ENCODE measurements around the gene MRM2.
"Not testable (repeated sequence)": the region's sequence is repeated elsewhere in the genome, so short reads cannot be mapped to it uniquely, and the experiment has no call there.

Gene MRM2

GRCh38 chr7:2241580-2242540, at the start of gene MRM2, which contains the start of gene NUDT1:
TSS of gene MRM2 (minus strand) at chr7:2242205. CDS start at chr7:2242169, 36 bp downstream.
TSS of gene NUDT1 (plus strand) at chr7:2242226. CDS start at chr7:2244575, 2,349 bp downstream.
- DNase-seq, result peak; percentile 70

- no peak for DNase-seq
Observed at GRCh38 chr7:2290877-2291276, 48.9 kb upstream of the MRM2 start.

GRCh38 chr7:2289621-2290020, 47.6 kb upstream of the MRM2 start:
- no peak for DNase-seq

- DNase-seq, result no peak
Observed at GRCh38 chr7:2289111-2289586, 47.1 kb upstream of the MRM2 start.

- no peak for DNase-seq
Observed at GRCh38 chr7:2288503-2288902, 46.5 kb upstream of the MRM2 start.

- DNase-seq, result no peak
Observed at GRCh38 chr7:2287745-2288144, 45.7 kb upstream of the MRM2 start.

GRCh38 chr7:2283074-2283473, 41.1 kb upstream of the MRM2 start:
- DNase-seq, result no peak

- DNase-seq, result no peak
Observed at GRCh38 chr7:2282185-2282751, 40.3 kb upstream of the MRM2 start.

GRCh38 chr7:2281541-2281940, 39.5 kb upstream of the MRM2 start:
- DNase-seq, result no peak

GRCh38 chr7:2280424-2280823, 38.4 kb upstream of the MRM2 start:
- no peak for DNase-seq

GRCh38 chr7:2279896-2280295, 37.9 kb upstream of the MRM2 start:
- DNase-seq, result no peak

- DNase-seq, result no peak
Observed at GRCh38 chr7:2278026-2278425, 36.0 kb upstream of the MRM2 start.

GRCh38 chr7:2276107-2276506, 34.1 kb upstream of the MRM2 start:
- DNase-seq, result no peak

- no peak for DNase-seq
Observed at GRCh38 chr7:2275101-2275500, 33.1 kb upstream of the MRM2 start.

- no peak for DNase-seq
Observed at GRCh38 chr7:2274666-2275065, 32.7 kb upstream of the MRM2 start.

GRCh38 chr7:2273866-2274265, 31.9 kb upstream of the MRM2 start:
- DNase-seq, result no peak

GRCh38 chr7:2272031-2272430, 30.0 kb upstream of the MRM2 start:
- DNase-seq, result no peak

GRCh38 chr7:2271273-2272026, 29.4 kb upstream of the MRM2 start:
- DNase-seq, result no peak

GRCh38 chr7:2270495-2270894, 28.5 kb upstream of the MRM2 start:
- DNase-seq, result no peak

GRCh38 chr7:2269991-2270460, 28.0 kb upstream of the MRM2 start:
- peak; percentile 13 for DNase-seq

- DNase-seq, result not testable (repeated sequence)
Observed at GRCh38 chr7:2269089-2269990, 27.3 kb upstream of the MRM2 start.

- peak; percentile 42 for DNase-seq
Observed at GRCh38 chr7:2266911-2267310, 24.9 kb upstream of the MRM2 start.

Measured in HCEC 1CT (cell line).